ENCODE measurements around the gene RAB31.
"Not testable (repeated sequence)": the region's sequence is repeated elsewhere in the genome, so short reads cannot be mapped to it uniquely, and the experiment has no call there.

RAB31 gene, protein sequence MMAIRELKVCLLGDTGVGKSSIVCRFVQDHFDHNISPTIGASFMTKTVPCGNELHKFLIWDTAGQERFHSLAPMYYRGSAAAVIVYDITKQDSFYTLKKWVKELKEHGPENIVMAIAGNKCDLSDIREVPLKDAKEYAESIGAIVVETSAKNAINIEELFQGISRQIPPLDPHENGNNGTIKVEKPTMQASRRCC

DNA sequence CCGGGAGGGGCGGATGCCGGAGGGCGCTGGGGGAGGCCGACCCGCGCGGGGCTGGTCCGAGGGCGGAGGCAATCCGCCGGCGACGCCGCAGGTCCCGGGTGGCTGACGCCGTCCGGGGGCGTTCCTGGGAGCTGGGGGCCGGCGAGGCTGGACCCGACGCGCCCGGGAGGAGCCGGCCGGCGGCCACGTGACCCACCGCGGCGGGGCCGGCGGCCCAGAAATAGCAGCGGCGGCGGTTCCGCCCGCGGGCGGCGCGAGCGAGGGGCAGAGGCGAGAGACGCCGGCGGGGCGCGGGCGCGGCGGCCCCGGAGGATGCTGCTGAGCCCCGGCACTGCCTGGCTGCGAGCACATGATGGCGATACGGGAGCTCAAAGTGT is at the start of gene RAB31:
RAB31 (plus strand) TSS at position 245 of the 377 bp plus-strand sequence; CDS start at position 350, 105 bp downstream.
- DNase-seq: peak in 1 of 2 experiments; percentile 5

DNA sequence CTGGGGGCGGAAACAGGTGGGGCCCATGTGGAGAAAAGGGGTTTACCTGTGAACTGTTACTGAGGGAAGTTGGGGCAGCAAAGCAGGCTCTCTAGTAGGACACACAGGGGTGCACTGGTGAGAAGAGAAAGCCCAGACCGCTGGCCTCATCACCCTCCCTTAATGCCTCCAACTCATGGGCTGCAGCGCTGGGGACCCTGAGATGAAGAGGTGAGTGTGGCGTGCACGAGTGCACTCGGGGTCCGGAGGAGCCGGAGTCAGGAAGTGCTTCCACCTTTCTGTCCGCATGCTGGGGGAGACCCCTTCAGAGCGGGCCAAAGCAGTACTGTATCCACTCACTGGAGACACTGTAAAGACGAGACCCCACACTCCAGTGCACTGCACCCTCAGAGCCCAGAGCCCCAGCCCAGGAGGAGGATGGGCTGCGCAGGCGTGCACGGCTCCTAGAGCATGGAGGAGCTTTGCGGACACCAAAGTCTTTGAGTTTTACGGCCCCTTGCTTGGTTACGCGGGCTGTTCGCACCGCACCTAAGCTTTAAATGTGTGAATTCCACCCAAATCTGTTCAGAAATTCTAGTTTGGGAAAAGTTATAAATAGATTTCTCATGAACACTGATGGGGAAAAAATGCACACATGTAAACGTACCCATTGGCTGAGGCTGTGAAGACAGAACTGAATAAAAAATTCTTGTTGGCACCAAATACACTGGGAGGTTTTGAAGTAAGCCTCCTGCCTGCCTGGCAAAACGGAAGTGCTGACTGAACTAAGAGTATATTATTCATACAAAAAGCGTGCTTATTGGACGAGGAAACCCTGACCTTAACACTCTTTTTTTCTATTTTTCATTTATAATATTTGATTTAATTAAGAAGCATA is 48.4 kb upstream of the RAB31 start:
- no peak for DNase-seq

DNA sequence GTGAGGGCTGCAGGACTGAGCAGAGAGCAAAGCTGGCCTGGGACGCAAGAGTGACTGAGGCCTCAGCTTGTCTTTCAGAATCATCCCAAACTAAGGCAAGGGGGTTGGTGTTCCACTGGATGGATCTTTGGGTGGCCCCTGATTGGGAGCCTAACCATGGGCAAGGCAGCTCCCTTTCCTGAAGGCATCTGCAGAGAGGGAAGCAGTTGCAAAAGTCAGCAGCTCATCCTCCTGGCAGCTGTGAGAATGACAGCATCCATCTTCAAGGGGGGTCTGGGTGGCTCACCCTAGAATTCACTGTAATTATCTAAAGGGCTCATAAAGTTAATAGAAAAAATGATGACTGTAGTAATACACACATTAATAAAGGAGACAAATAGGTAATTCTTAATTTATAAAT is 46.5 kb upstream of the RAB31 start:
- DNase-seq: no peak

DNA sequence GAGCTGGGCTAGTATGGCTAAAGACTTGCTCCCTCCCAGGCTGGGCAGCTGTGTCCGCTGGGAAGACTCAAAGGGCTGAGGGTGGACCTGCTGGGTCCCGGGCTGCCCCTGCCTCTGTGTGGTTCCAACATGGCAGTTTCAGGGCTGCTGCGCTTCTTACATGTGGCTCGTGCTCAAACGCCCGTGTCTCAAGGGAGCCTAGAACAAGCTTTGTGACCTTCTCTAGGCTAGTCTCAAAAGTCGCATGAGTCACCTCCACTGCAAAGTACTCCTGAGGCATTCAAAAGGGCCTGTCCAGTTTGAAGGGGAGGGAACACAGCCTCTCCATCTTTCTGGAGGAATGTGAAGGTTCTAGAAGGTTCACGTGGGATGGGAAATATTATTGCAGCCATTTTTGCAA is 44.7 kb upstream of the RAB31 start:
- no peak for DNase-seq

DNA sequence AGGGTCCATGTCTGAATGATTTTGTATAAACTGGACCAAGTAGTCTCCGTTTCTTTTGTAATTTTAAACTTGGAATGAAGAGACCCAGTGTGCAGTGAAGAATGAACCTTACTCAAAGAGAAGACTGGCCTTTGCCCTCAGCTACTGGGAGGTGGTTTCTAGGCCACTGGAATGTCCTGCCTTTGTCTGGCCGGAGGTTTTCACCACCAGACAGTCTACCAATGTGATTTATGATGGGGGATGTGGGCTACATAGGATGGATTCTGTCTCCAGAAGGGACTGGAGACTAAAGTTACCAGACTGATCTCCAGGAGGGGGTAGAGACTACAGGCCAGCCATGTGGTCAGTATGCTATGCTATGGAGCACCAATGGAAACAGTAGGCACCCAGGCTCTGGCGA is 42.8 kb upstream of the RAB31 start:
- DNase-seq: no peak

DNA sequence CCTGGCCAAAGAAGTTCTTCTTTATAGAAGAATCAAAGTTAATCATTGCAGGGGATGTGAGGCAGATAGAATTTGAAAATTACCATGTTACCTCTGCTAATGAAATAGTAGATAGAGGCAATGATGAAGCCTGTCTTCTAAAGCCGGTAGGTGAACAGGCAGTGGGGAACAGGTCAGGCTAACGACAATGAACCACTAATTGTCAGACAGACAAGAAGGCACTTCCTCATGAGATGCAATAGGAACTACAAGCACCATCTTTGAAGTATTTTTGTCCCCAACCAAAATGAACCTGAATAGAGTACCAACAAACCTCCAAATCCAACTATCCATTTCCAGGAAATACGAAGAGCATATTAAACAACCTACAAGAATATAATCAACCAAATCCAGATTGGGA is 41.6 kb upstream of the RAB31 start:
- no peak for DNase-seq

DNA sequence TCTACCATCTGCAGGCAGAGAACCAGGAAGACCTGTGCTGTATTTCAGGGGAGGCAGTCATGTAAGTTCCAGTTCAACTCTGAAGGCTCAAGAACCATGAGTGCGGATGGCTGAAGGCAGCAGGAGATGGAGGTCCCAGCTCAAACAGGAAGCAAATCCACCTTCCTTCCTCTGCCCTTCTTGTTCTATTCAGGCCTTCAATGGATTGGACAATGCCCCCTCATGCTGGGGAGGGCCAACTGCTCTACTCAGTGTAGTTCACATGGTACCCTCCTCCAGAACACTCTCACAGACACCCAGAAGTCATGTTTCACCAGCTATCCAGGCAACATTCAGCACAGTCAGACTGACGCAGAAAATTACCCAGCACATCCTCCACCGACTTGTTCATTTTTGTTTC is 39.1 kb upstream of the RAB31 start:
- no peak for DNase-seq

DNA sequence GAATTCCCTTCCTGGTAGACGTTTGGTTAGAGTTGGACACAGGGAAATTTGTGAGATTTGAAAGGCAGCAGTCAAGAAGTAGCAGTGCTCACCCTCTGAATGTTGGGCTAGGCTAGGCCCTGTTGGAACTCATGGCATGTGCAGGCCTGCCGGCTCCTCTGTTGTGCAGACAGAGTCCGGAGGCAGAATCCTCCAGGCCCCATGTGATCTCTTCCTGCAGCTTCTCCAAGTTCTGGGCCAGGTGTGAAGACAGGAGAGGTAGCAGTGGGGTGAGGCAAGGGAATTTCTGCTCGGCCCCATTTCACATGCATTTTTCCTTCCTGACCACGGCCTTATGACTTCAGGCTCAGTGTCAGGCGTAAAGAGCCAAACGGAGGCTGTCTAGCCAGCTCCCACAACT is 36.9 kb upstream of the RAB31 start:
- no peak for DNase-seq

DNA sequence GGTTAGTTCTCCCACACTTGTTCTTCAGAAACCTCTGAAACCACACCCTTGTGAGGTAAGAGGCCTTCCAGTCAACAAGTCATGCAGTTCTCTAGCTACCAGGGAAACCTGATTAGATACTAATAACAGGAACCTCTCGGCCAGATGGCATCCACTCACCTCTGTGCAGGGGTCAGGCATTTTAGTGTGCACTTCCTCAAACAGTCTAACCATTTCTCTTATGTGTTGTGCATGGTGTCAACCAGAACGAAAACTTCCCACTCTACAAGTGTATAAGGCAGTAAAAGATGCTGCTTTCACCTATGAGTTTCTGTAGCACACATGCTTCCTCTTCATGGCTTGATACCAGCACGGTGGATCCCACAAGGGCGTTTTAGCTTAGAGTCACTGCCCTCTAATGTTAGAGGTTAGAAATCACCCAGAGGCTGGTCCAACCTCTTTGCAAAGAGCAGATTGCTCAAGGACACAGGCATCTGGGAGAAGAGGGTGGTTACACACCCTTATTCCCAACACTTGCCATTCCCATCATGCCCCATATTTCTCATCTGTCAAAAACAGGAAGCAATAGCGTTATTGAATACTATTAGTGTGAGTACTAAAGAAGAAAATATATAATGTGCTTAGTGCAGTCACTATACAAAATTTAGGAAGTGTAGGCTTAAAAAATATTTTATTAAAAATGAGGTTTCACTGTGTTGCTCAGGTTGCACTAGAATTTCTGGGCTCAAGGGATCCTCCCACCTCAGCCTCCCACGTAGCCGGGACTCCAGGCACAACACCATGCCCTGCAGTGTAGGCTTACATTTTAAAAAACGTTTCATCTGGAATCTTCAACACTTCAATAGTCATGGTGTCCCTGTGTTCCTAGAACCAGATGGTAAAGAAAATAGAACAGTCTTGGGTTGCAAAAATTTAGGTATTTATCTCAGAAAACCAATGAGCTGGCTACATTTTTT is 34.5 kb upstream of the RAB31 start:
- DNase-seq: no peak

DNA sequence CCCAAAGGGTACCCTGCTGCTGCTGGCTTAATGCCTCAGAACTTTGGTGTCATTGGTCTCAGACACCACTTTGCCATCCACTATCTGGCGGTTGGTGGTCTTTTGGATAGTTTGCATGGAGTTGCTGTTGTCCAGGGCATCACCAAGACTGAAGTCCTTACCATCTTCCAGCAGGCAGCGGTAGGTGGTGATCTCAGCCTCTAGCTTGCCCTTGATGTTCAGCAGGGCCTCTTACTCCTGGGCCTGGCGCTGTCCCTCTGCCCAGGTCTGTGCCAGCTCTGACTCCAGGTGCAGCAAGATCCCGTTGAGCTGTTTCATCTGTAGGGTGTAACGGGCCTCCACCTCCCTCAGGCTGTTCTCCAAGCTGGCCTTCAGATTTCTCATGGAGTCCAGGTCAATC is 29.9 kb upstream of the RAB31 start:
- DNase-seq: not testable (repeated sequence)

DNA sequence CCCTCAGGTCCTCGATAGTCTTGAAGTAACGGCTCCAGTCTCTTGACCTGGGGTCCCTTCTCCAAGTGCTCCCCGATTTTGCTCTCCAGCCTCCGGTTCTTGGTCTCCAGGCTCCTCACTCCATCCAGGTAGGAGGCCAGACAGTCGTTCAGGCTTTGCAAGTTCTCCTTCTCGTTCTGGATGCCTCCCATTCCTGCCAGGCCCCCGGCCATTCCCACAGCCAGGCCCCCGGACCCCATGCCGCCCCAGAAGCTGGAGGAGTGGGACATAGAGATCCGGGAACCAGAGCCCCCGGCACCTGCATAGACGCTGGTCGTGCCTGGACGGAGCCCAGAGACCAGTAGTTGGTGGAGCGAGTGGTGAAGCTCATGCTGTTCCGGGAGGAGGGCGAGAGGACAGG is 29.0 kb upstream of the RAB31 start:
- DNase-seq: no peak

DNA sequence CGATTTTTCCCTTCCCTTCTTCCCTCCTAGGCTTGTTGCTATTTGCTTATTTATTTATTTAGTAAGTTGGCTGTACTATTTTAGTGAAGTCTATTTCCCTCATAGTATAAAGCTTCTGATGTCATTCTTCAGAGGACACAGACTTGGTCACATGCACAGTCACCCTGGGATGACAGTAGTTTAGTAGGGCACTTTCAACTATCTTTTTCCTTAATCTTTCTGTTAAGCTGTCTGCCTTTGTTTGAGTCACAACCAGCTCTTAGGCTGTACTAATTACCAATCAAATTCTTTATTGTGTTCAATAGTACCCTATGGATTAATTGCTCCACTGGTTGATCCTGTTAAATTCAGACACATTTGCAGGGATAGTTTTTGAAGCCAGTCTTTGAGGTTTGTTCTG is 26.9 kb upstream of the RAB31 start:
- no peak for DNase-seq

DNA sequence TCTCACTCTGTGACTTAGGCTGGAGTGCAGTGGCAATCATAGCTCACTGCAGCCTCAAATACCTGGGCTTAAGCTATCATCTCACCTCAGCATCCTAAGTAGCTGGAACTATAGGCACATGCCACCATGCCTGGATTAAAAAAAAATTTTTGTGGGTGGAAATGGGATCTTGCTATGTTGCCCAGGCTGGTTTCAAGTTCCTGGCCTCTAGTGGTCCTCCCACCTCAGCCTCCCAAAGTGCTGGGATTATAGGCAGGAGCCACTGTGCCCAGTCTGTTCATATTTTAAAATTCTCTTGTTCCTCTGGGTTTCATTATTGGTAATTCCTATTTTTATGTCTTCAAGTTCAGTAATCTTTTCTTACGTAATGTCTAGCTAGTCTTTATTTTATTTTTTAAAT is 25.5 kb upstream of the RAB31 start:
- no peak for DNase-seq

DNA sequence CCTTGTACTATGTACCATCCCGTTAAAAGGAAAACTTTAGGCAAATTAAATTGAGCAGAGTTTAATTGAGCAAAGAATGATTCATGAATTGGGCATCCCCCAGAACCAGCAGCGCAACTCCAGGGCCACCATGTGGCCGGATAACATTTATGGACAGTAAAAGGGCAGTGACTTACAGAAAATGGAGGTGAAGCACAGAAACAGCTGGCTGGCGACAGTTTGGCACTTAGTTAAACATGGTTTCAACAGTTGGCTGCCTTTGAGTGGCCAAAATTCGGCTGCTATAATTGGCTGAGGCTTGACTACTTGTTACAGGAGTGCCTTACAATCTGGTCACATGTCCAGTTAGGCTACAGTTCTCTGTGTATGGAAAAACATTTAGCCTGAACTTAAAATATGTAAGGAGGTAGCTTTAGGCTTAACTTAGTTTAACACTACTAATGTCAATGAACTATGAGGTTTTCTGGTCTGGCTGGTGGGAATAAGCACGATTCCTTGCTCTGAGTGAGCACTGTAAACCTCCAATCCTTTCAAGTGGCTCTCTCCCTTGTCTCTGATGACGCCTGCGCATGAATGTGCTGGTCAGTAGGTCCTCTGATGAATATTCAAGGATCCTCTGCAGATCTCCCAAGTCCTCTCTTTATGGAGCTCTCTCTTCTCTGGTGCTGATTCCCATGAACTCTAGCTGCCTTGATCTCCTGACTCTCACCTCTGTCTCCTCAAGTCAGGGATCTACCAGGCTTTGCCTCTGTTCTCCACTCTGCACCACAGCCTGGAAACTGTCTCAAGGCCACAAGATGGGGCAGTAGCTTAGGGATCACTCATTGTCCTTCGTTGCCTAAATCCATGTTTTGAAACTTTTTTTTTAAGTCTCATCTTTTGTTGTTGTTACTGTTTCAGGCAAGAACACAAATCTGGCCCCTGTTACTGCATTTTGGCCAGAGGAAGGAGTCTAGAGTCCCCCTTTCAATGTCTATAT is 24.4 kb upstream of the RAB31 start:
- DNase-seq: no peak

DNA sequence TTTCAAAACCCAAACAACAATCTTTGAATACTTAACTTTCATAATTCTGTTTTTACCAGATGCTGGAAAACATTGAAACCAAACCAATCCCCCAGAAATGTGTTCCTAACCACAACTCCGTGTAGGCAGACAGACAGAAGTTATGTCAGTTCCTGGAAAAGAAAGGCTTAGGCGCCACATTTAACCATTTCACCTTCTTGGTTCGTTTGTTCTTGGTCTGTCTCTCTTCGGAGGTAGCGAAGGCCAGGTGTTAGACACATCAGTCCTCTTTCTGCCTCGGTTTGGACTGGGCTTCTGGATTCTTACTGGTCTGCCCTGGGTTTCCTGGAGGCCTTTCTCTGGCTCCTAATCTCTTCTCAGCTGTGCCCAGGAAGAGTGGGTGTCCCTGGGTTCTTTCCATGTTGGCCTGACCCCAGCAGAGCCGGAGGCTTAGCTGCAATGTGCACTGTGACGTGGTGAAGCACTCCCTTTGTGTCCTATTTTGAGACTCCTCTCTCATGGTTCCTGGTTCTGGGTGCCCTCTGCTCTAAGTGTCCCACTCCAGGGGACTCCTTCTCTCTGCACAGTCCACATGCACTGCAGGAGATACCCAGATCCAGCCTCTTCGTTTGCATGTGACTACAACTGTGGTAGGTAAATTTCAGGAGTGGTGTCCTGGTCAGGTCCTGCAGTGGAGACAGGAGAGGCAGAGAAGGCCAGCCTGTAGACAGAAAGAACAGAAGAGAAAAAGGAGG is 23.1 kb upstream of the RAB31 start:
- DNase-seq: no peak

DNA sequence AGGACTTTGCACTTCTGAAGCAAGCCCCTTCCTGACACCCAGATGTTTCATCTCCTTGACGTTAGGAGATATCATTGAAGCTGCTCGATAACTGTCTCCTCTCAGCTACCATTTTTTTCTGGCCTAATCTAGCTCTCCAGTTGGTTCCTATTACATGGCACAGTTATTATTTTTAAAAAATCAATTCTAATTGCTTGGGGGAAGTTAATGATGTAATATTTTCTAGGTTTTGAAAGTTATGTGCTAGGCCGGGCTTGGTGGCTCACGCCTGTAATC is 22.5 kb upstream of the RAB31 start:
- no peak for DNase-seq

DNA sequence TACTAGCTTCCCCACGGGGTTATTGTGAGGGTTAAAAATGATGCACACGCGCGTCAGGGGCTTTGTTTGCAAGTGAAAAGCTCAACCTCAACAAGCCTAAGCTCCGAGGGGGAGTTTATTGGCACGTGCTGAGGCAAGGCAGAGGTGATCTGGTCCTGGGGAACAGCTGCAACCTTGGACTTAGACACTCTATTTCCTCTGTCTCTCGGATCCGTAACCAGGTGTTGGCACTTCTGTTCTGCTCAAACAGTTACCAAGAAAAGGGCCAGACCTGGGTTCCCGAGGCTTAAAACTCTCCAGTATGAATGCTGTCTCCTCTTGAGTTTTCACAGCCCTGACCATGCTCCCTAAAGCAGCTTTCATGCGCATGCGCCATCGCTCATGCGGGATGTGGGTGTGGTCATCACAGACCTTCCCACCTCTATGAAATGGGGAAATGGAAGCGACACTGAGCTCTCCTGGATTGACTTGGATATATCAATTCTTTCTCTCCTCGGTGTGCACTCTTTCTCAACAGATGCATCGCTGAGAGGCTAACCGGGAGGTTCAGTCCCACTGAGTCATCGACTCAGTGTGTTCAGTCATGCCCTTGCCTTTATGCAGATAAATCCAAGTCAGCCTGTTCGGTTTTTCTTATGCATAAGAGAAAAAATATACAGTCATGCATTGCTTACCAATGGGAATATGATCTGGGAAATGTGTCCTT is 19.9 kb upstream of the RAB31 start:
- no peak for DNase-seq

DNA sequence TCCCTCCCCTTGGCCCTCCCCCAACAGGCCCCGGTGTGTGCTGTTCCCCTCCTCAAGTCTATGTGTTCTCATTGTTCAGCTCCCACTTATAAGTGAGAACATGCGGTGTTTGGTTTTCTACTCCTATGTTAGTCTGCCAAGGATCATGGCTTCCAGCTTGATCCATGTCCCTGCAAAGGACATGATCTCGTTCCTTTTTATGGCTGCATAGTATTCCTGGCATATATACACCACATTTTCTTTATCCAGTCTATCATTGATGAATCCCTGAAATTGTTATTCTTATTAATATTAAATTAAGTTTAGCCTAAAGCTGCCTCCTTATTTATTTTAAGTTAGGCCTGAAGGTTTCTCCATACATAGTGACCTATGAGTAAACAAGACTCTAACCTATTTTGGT is 18.8 kb upstream of the RAB31 start:
- DNase-seq: no peak

DNA sequence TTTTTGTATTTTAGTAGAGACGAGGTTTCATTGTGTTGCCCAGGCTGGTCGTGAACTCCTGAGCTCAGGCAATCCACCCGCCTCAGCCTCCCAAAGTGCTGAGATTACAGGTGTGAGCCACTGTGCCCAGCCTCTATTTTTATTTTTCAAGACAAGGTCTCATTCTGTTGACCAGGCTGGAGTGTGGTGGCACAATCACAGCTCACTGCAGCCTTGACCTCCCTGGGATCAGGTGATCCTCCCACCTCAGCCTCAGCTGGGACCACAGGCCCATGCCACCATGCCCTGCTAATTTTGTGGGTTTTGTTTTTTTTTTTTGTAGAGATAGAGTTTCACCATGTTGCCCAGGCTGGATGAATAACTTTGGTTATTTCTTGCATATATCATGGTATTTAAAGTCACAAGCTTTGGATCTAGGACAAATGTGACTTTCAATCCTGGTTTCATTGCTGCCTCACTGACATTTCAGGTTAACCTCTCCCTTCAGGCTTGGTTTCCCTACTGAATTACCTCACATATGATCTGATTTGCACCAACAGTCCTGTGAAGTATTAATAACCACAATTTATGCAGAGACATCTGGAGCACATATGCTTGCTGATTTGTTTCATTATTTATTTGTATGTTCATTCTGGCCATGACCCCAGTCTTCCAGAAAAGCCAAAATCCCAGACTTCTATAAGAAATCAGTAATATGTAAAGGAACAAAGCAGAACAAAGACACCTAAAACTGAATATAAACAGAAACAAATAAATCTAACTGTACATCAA is 17.5 kb upstream of the RAB31 start:
- DNase-seq: no peak

DNA sequence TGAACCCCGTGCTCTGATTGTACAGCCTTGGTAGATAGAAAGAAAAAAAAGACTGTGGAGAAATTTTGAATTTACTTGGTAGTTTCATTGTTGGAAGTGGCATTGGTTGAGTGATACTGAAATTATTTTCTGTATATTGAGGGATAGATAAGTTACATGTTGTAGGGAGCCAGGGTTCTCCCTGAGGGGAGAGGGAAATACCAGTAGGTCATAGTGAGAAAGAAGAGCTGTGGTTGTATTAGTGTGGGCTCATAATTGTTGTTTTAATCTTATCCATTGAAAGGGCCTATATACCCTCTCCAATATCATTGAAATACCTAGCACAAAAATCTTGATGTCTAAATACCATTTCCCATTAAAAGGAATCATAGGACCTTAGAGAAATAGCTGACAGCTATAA is 16.9 kb upstream of the RAB31 start:
- DNase-seq: no peak

Measured in stimulated activated CD4-positive, alpha-beta T cell treated with anti-CD3 and anti-CD28 coated beads, Interleukin-4, amount 100 ng/mL, for 4 hours (primary cell).